Activated CD4-positive, alpha-beta T cell treated with anti-CD3 and anti-CD28 coated beads, Interleukin-2, amount 50 U/mL, for 16 hours (primary cell): Measurements from ENCODE around the gene SND1.

Source experiments
- DNase-seq: peaks from one replicate; pipeline ENCODE4 v3.0.0-alpha.2; 2020

Gene SND1

DNA sequence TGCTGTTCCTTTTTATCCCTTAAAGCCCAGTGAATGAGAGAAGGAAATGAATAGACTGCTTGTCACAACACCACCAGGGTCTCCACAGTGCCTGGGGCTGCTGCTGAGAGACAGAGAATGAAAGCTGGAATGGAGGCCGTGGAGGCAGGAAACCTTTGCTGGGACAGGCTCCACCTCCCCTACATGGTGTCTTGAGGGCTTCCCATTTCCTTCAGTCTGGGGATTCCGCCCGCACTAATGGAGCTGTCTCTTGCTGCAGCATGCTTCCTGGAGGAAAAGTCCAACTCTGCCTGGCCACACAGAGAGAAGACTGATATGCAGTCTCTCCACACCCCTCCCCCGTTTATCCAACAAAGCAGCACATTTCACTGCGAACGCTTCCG is 324.7 kb downstream of the SND1 start:
- DNase-seq: no peak

- DNase-seq: no peak
Measured at GRCh38 chr7:127978421-127978820, 326.4 kb downstream of the SND1 start.

DNA sequence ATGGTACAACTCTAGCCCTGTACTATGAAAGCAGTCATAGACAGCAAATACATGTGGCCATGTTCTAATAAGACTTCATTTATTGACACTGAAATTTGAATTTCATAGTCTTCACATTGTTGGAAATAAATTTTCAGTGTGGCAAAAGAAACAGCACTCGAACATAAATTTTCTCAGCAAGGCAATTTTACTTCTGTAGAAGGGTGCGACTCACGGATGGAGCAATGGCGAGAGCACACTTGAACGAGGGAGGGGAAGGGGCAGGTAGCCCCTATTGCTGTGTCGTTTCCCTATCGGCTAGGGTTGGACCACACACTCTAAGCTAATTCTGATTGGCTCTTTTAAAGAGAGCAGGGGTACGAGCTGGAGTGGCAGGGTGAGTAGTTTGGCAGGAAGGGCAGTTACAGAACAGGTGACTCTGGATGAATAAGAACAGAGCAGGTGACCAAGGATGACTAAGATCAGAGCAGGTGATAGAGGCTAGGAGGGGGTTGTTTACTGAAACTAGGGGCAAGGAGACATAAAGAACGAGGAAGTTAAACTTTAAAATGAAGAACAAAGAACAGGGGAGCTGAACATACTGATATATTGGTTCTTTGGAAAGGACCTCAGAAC is 327.2 kb downstream of the SND1 start:
- DNase-seq: no peak

- no peak for DNase-seq
Measured at GRCh38 chr7:127979728-127980126, 327.7 kb downstream of the SND1 start.

- DNase-seq: no peak
Measured at GRCh38 chr7:127980901-127981300, 328.9 kb downstream of the SND1 start.

DNA sequence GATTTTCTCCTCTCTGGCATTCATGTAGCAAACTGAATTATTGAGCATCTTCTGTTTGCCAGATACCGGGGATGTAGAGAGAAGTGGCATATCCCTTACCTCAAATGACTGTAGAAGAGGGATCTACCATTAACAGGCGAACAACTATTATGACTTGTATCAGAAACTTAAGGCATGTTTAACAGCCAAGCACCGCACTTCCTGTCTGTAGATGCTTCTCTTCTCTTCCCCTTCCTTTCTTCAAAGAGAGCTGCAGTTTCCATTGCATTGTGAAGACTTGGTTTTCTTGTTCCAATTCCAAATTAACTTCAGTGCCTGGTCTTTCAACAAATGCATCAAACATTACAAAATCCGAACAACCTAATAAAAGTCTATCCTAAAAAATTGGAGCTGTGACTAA is 330.0 kb downstream of the SND1 start:
- DNase-seq: no peak

GRCh38 chr7:127983804-127984332 is 331.9 kb downstream of the SND1 start:
- peak; percentile 10 for DNase-seq

GRCh38 chr7:127986581-127987521 is 334.9 kb downstream of the SND1 start:
- no peak for DNase-seq

DNA sequence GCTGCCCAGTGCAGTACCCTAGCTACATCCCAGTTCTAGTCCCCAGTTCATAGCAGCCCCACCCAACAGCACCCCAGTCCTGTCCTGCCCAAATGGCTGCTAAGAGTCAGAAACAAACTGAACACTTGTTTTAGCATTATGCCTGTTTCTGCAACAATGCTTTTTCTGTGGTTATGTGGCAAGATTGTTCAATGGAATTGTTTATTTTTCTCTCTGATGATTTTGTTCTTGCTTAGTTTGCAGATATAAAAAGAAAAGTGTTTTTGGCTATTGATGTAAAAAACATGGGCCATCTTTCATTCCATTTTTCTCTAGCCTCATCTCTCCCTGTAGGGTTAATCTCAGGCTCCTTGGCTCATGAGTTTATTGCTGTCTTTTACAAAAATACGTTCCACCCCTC is 336.8 kb downstream of the SND1 start:
- no peak for DNase-seq

GRCh38 chr7:127993317-127993716 is 341.3 kb downstream of the SND1 start:
- DNase-seq: no peak

DNA sequence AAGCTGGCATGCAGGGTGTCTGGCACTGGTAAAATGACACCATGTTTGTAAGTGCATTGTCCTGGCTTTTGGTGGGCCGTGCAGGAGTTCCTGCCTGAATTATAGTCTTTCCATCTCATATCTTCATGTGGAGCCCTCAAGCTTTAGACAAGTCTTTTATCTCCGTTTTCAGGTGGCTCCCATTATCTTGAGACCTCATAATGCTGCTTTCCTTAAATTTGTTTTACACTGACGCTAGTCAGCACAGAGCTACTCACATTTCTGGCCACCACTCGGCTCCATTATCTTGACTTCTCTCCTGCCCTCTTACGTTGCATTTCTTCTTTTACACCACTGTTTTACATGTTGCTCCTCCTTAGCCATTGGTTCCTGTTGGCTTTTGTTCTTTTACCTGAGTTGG is 342.0 kb downstream of the SND1 start:
- DNase-seq: no peak

DNA sequence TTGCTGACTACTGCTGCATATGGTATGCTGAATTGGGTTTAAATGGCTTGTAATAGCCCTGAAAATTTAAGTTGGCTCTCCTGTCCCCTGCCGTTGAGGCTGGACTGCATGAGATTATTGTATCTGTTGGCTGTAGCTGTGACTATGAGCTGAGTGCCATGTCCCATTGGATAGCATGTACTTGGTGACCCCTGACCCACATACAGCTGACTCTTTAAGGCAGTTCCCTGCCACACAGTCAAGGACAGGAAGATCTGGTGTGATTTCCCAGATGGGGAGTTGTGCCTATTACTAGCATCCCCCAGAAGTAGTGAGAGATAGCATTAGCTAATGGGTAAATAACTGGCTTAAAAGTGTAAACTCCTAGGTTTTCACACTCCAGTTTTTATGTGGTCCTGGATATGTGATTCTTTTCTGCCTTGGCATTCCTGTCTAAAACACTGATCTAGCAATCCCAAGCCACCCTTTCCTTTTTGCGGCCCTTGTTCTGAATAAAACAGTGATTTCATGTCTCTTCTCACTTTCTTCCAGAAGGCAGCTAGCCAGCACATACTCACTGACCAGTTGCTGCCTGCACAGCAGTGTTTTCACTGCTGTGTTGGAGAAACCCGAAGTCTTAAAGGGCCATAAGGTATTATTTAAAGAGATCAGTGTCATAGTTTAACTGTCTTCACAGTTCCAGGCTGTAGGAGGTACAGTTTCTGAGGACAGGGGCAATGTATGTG is 343.3 kb downstream of the SND1 start:
- DNase-seq: no peak

- no peak for DNase-seq
Measured at GRCh38 chr7:127995881-127996215, 343.9 kb downstream of the SND1 start.

DNA sequence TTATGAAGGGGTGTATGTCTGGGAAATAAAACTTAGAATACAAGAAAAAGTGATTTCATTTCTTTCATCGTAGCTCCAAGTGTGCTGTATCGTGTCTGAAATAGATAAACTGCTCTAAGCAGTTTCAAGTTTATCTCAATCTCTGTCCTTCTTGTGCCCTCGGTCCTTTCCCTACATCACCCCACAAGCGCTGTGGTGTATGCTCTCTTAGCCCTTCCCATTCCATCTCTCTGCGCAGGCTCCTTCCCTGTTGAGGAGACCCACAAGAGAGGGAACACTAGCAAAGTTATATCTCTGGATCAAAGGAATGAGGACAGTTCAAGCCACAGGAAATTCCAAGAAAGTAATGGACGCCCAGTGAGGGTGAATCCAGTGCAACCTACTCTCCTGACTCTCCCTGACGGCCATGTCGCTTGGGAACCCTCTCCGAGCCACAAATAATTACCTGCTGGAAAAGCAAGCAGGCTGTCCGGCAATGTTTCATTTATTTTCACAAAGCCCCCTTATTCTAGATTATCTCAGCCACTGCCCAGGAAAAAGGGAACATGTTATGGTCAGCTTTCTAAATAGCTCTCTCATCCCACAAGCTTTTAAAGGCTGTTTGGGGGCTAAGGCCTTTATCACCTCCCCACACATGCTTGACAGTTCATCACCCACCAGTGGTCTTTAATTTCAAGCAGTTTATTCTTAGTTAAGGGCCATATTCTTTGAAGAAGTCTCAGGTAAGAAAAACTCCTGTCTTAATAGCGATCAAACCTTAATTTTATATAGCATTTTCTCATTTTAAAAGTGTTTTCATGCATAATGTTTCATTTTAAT is 344.5 kb downstream of the SND1 start:
- no peak for DNase-seq

- no peak for DNase-seq
Measured at GRCh38 chr7:127997226-127997922, 345.4 kb downstream of the SND1 start.

GRCh38 chr7:127998671-127999070 is 346.7 kb downstream of the SND1 start:
- DNase-seq: no peak

GRCh38 chr7:128000048-128000447 is 348.1 kb downstream of the SND1 start:
- no peak for DNase-seq

- no peak for DNase-seq
Measured at GRCh38 chr7:128000854-128001265, 348.9 kb downstream of the SND1 start.

- DNase-seq: no peak
Measured at GRCh38 chr7:128003167-128003566, 351.2 kb downstream of the SND1 start.

GRCh38 chr7:128003787-128004186 is 351.8 kb downstream of the SND1 start:
- DNase-seq: peak; percentile 16

DNA sequence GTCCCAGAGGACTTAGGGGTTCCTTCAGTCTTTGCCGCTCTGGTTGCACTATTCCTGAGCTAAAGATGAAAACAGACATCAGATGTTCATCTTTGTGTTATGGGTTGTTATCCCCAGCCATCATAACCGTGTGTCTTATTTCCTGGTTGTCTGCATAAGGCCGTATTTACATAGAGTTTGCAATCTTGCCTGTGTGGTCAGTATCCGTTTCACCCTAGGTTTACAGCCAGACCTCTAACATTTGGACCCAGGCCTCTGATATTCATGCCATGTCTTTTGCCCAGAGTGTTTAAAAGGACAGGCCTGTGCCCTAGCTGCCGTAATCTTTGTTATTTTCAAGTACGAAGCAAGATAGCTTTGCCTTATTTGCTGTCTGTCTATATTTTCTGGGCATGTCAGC is 352.6 kb downstream of the SND1 start:
- DNase-seq: no peak

DNA sequence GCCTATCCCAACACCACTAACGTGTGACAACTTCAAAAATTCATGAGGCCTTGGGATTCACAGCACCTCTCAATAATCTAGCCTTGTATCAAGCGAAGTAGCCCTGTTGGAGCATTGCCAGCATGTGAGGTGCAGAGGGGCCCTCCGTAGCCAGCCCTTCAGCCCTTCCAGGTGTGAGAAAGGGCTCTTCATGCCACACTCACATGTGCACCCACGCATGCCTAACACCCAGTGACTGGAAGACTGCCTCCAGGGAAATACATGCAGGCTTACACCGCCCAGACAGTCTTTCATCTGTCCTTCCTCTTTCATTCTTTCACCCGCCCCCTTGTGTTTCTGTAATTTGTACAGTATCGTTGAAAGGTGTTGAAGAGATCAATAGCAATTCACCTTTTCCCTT is 353.1 kb downstream of the SND1 start:
- DNase-seq: no peak
